Mesothelial cell of epicardium (in vitro differentiated cells): ENCODE data around the gene E2F2. TPM values are rescaled to one million over a fixed set of nuclear protein-coding genes. Genes with fewer than 3 reads are reported as not detected.
A peak's percentile ranks its signal among the peaks of the same experiment; 100 is the strongest.
"Not testable (repeated sequence)": the region's sequence is repeated elsewhere in the genome, so short reads cannot be mapped to it uniquely, and the experiment has no call there.

ENCODE experiments used
- DNase-seq, 2 experiments: peaks; one replicate each; pipeline ENCODE4 v3.0.0; 2021; ENCODE audit warnings: low spot score in 2 of 2; ENCODE audit not compliant: unreplicated experiment in 2 of 2
- H3K27ac Mint-ChIP-seq: 2 replicates; pipeline ENCODE4 v1.8.0; 2021; ENCODE audit warnings: mixed read lengths
- H3K27me3 Mint-ChIP-seq: 2 replicates; pipeline ENCODE4 v1.8.0; 2021; ENCODE audit warnings: low read depth, mixed read lengths
- H3K36me3 Mint-ChIP-seq: 2 replicates; pipeline ENCODE4 v1.8.0; 2021; ENCODE audit warnings: mixed read lengths
- H3K4me1 Mint-ChIP-seq: 2 replicates; pipeline ENCODE4 v1.8.0; 2021; ENCODE audit warnings: mixed read lengths
- H3K4me3 Mint-ChIP-seq: 2 replicates; pipeline ENCODE4 v1.8.0; 2021; ENCODE audit warnings: mild to moderate bottlenecking, moderate library complexity, mixed read lengths
- H3K9me3 Mint-ChIP-seq: 2 replicates; pipeline ENCODE4 v1.8.0; 2021; ENCODE audit warnings: mixed read lengths
- CTCF ChIP-seq: fragments of 200-600 bp; sonication (generic); IDR thresholded peaks from one replicate; pipeline ENCODE4 v1.5.0; 2021; ENCODE audit warnings: antibody characterized with exemption; ENCODE audit not compliant: unreplicated experiment
- total RNA-seq: library from RNA; stranded (reverse); gene quantifications from 3 replicates; pipeline ENCODE4 v1.2.1, GENCODE V29; 2021

E2F2 gene
- total RNA-seq, 1 donor from 2014 or later = 4.8 TPM

- H3K27ac Mint-ChIP-seq = no peak overlapping the region
- DNase-seq = no peak
- H3K36me3 Mint-ChIP-seq = no peaks in the 10 kb centered on the region
- TF ChIP-seq CTCF = no peak
- H3K4me1 Mint-ChIP-seq = peaks cover 26% of the 10 kb centered on the region
- H3K9me3 Mint-ChIP-seq = no peaks in the 10 kb centered on the region
- no peaks in the 10 kb centered on the region for H3K27me3 Mint-ChIP-seq
- H3K4me3 Mint-ChIP-seq = no peak overlapping the region
These were observed 14.8 kb upstream of the E2F2 start for GRCh38 chr1:23545851-23546250.

DNA sequence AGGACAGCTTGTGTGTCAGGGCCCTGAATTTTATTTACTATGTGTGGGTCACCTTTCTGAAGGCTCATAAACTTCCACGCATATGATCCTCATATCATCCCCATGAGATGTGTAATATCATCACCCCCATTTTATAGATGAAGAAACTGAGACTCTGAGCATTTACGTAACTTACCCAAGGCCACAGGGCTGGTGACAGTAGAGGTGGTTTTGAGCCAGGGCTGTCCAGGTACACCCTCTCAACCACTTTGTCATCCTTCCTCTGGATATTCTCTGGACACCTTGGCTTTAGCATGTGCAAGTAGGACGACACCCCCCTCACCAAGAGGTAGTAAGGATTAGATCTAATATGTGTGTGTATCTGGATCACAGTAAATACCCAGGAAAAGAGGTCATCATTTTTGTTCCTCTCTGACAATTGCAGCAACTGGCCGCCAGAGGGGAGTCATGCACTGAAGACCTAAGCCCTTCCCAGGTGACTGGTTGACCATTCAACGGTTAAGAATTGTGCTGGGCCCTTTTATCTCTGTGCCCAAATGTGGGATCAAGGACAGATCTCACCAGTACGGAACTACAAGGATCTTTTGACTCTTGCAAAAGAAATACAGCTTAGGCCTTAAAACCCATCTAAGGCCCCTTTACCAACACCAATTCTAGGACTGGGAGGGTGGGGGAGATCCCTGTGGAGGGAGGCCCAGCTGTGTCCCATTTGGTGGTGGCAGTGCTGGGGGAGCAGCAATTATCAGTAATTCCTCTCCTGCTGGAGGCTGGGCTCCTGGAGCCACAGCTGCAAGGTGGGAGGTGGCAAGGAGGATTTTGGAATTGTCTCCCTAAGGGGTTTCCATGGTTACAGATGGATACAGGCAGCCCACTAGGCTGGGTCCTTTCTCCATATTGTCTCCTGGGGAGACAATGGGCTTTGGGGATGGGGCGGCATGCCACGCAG lies 13.7 kb upstream of the E2F2 start:
- Mint-ChIP-seq H3K4me3 (no peak overlapping the region), H3K4me1 (peaks cover 24% of the 10 kb centered on the region), H3K36me3 (no peaks in the 10 kb centered on the region)

DNA sequence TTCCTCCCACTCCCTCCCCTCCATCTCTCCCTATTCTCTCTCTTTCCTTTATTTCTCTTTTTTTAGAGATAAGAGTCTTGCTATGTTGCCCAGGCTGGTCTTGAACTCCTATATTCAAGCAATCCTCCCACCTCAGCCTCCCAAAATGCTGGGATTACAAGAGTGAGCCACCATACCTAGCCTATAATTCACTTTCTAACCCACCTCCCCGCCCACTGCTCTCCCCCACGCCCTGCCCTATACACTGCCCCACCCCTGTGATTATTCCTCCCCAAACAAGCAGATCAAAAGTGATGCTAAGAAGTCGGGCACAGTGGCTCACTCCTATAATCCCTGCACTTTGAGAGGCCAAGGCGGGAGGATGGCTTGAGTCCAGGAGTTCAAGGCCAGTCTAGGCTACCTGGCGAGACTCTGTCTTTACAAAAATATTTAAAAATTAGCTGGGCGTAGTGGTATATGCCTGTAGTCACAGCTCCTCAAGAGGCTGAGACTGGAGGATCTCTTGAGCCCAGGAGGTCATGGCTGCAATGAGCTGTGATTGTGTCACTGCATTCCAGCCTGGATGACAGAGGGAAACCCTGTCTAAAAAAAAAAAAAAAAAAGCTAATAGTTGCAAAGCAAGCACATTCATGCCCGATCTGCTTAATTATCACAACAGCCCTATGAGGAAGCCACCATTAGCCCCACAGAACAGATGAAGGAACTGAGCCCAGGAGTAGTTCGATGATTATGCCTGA lies 12.8 kb upstream of the E2F2 start:
- no peak overlapping the region for H3K27ac Mint-ChIP-seq
- no peaks in the 10 kb centered on the region for H3K27me3 Mint-ChIP-seq
- TF ChIP-seq CTCF = no peak

More for the DNA sequence above, 13.7 kb upstream of the E2F2 start:
- DNase-seq = peak; percentile 59 to 83
- H3K9me3 Mint-ChIP-seq = no peaks in the 10 kb centered on the region
- peak; percentile 90 for TF ChIP-seq CTCF
- peak overlapping the region; percentile 60 for H3K27ac Mint-ChIP-seq
- no peaks in the 10 kb centered on the region for H3K27me3 Mint-ChIP-seq

DNA sequence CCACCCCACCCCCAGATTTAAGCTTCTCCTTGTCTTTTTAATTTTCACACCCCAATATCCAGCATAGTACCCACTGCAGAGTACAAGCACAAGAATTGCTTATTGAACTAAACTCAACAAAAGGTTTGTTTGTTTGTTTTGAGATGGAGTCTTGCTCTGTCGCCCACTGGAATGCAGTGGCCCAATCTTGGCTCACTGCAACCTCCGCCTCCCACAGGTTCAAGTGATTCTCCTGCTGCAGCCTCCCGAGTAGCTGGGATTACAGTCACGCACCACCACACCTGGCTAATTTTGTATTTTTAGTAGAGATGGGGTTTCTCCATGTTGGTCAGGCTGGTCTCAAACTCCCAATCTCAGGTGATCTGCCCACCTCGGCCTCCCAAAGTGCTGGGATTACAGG lies 11.9 kb upstream of the E2F2 start:
- not testable (repeated sequence) for H3K9me3 Mint-ChIP-seq, H3K27me3 Mint-ChIP-seq, H3K27ac Mint-ChIP-seq, H3K36me3 Mint-ChIP-seq, DNase-seq, H3K4me3 Mint-ChIP-seq
- H3K4me1 Mint-ChIP-seq = peaks cover 21% of the 10 kb centered on the region

More for the DNA sequence above, 12.8 kb upstream of the E2F2 start:
- no peak overlapping the region for H3K4me3 Mint-ChIP-seq
- H3K4me1 Mint-ChIP-seq = peaks cover 22% of the 10 kb centered on the region
- H3K9me3 Mint-ChIP-seq = no peaks in the 10 kb centered on the region
- DNase-seq = no peak
- no peaks in the 10 kb centered on the region for H3K36me3 Mint-ChIP-seq

- H3K4me3 Mint-ChIP-seq = peak overlapping the region; percentile 56
- TF ChIP-seq CTCF = peak; percentile 81
- H3K9me3 Mint-ChIP-seq = no peaks in the 10 kb centered on the region
- peak; percentile 67 to 89 for DNase-seq
- no peaks in the 10 kb centered on the region for H3K36me3 Mint-ChIP-seq
- H3K27ac Mint-ChIP-seq = peak overlapping the region; percentile 86
- peaks cover 9% of the 10 kb centered on the region for H3K4me1 Mint-ChIP-seq
- H3K27me3 Mint-ChIP-seq = no peaks in the 10 kb centered on the region
These were observed 8.7 kb upstream of the E2F2 start for GRCh38 chr1:23539698-23540266.
